Choroid plexus epithelial cell (primary cell): Measurements from ENCODE around the gene ATXN1.
"Not testable (repeated sequence)": the region's sequence is repeated elsewhere in the genome, so short reads cannot be mapped to it uniquely, and the experiment has no call there.

Experiments used
- DNase-seq: peaks from one replicate; pipeline ENCODE4 v3.0.0-alpha.2; 2010; ENCODE audit warnings: low read depth
- H3K4me3 ChIP-seq: 2 replicates; pipeline ENCODE4 v1.5.1; 2011; ENCODE audit warnings: low read depth, mild to moderate bottlenecking, control low read depth, low read length, moderate library complexity
- TF ChIP-seq, protein P1 (sequence below): conservative IDR thresholded peaks from 2 replicates; pipeline ENCODE4 v1.5.1; 2011; ENCODE audit warnings: low read depth, mild to moderate bottlenecking, control low read depth, inconsistent platforms, low read length, moderate library complexity

ATXN1 gene

GRCh38 chr6:16793828-16794412 is 32.7 kb upstream of the ATXN1 start:
- no peak for DNase-seq
- no peak overlapping the region for H3K4me3 ChIP-seq
- TF ChIP-seq, protein P1, sequence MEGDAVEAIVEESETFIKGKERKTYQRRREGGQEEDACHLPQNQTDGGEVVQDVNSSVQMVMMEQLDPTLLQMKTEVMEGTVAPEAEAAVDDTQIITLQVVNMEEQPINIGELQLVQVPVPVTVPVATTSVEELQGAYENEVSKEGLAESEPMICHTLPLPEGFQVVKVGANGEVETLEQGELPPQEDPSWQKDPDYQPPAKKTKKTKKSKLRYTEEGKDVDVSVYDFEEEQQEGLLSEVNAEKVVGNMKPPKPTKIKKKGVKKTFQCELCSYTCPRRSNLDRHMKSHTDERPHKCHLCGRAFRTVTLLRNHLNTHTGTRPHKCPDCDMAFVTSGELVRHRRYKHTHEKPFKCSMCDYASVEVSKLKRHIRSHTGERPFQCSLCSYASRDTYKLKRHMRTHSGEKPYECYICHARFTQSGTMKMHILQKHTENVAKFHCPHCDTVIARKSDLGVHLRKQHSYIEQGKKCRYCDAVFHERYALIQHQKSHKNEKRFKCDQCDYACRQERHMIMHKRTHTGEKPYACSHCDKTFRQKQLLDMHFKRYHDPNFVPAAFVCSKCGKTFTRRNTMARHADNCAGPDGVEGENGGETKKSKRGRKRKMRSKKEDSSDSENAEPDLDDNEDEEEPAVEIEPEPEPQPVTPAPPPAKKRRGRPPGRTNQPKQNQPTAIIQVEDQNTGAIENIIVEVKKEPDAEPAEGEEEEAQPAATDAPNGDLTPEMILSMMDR: no peak

DNA sequence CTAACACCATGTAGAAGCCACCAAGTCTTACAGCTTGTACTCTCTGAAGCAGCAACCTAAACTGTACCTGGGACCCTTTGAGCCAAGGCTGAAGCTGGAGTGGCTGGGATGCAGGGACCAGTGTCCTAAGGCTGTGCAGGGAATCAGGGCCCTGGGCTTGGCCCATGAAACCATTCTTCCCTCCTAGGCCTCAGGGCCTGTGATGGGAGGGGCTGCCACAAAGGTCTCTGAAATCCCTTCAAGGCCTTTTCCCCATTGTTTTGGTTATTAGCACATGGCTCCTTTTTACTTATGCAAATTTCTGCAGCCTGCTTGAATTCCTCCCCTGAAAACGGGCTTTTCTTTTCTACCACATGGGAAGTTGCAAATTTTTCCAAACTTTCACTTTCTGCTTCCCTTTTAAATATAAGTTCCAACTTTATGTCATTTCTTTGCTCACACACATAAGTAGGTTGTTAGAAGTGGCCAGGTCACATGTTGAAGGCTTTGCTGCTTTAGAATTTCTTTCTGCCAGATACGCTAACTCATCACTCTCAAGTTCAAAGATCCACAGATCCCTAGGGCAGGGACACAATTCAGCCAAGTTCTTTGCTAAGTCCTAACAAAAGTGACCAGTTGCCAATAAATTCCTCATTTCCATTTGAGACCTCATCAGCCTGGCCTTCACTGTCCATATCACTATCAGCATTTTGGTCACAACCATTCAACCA is 28.2 kb upstream of the ATXN1 start:
- no peak overlapping the region for H3K4me3 ChIP-seq
- TF ChIP-seq, protein P1: no peak
- DNase-seq: no peak

DNA sequence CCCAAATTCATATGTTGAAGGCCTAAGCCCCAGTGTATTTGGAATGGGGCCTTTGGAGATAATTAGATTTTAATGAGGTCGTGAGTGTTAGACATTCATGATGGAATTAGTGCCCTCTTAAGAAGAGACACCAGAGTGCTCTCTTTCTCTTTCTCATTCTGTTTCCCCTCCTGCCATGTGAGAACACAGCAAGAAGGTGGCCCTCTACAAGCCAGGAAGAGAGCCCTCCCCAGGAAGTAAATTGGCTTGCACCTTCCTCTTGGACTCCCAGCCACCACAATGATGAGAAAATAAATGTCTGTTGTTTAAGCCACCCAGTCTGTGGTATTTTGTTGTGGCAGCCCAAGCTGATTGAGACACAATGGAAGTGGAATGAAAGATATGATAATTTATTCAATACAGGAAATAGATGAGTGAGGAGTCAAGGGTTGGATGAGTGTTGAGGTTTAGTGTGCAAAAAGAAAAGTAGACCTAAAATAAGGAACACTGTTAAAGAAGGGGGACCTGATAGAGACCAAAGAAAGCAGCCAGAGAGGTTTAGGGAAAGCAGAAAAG is 25.9 kb upstream of the ATXN1 start:
- no peak for DNase-seq
- no peak overlapping the region for H3K4me3 ChIP-seq
- TF ChIP-seq, protein P1: no peak

DNA sequence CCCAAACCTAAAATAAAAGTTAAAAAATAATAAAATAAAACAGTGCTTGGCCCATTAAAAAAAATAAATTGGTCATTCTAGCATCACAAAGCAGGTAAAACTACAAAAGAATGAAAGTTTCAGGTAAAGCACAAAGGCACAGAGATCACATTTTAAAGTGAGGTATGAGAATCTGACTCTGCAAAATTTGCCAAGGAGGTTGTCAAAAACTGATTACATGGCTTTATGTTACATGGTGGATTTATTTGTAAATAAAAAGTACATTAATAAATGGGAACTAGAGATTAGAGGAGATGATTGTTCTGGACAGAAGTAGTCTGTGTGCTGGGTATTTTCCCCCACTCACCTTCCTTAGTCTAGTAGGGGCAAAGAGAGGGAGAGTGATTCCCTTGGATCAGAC is 24.2 kb upstream of the ATXN1 start:
- TF ChIP-seq, protein P1: no peak
- DNase-seq: no peak
- no peak overlapping the region for H3K4me3 ChIP-seq

- not testable (repeated sequence) for H3K4me3 ChIP-seq, DNase-seq
Measured at GRCh38 chr6:16784957-16785356, 23.7 kb upstream of the ATXN1 start.

DNA sequence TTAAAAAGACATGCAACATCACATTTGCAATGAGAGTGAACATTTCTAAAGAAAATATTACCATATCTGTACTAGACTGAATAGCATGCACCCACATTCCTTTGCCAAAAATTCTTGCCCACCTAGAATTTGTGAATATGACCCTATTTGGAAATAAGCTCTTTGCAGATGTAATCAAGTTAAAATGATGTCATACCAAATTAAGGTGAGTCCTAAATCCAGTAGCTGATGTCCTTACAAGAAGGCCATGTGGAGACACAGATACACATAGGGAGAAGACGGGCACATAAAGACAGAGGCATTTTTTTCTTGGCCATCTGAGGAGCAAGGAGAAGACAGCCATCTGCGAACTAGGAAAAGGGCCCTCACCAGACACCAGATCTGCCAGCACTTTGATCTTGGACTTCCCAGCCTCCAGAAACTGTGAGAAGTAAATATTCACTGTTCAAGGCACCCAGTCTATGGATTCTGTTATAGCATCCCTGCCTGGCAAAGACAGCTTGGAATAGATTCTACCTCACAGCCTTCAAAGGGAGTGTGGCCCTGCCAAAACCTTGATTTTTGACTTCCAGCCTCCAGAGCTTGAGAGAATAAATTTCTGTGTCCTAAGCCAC is 22.8 kb upstream of the ATXN1 start:
- TF ChIP-seq, protein P1: no peak
- DNase-seq: no peak
- no peak overlapping the region for H3K4me3 ChIP-seq

DNA sequence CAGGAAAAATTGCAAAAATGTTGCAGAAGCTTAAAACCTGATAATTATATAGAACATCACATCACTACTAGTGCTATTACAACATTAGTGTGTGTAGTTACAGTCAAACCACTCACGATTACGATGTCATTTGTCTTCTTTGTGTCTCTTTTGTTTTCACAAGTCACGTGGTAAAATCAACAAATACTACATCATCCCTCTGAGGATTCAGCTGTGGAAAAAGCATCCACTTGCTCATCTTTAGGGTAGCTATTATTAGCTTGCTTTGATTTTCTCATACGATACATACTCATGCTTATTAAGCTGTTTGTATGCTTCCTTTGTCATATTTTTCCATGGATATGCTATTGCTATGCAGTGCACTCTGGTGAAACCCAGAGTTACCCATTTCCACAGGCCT is 22.2 kb upstream of the ATXN1 start:
- TF ChIP-seq, protein P1: no peak
- H3K4me3 ChIP-seq: no peak overlapping the region
- no peak for DNase-seq
